CD4-positive, alpha-beta T cell (primary cell): ENCODE data around the gene CWC27. TPM values are rescaled to one million over a fixed set of nuclear protein-coding genes. Genes with fewer than 3 reads are reported as not detected.

Experiments
- ATAC-seq: fragments of 200-7000 bp; cut with Tn5 transposase; one replicate; pipeline ENCODE4 v1.10.0; 2022; ENCODE audit warnings: mild to moderate bottlenecking; ENCODE audit not compliant: poor library complexity
- CTCF ChIA-PET: fragments of 350-600 bp; sonication (Branson Sonifier 250); formaldehyde crosslinking; loops from one replicate; lab custom pipeline; 2021; ENCODE audit warnings: antibody characterized with exemption, inconsistent platforms; lab: Charles Lee
- POLR2A ChIA-PET: fragments of 350-600 bp; sonication (Branson Sonifier 250); formaldehyde crosslinking; loops from one replicate; lab custom pipeline; 2021; ENCODE audit warnings: antibody characterized with exemption, inconsistent platforms; lab: Charles Lee
- DNase-seq, 14 experiments: peaks; one replicate each; pipeline ENCODE4 v3.0.0-alpha.2; 2013 to 2020; ENCODE audit warnings: mixed read lengths in 2 of 14
- H3K27ac ChIP-seq, 2 donors: one replicate each; pipeline versions ENCODE4 v1.5.1 to v1.7.0; 2013; ENCODE audit warnings: low read length in 2 of 2, low read depth in 1 of 2, mild to moderate bottlenecking in 1 of 2
- H3K27me3 ChIP-seq, 2 experiments: 1 replicate in 1 of 2; 2 replicates in 1 of 2; pipeline versions ENCODE4 v1.6.1 to v1.7.0; 2013; ENCODE audit warnings: low read length in 2 of 2, control low read depth in 1 of 2, mild to moderate bottlenecking in 1 of 2, moderate library complexity in 1 of 2; ENCODE audit not compliant: insufficient read depth in 2 of 2, control insufficient read depth in 1 of 2
- H3K36me3 ChIP-seq: one replicate; pipeline ENCODE4 v1.6.1; 2013; ENCODE audit warnings: low read length, control low read depth; ENCODE audit not compliant: insufficient read depth
- H3K4me1 ChIP-seq: one replicate; pipeline ENCODE4 v1.6.1; 2013; ENCODE audit warnings: low read length, control low read depth; ENCODE audit not compliant: insufficient read depth
- H3K4me3 ChIP-seq: one replicate; pipeline ENCODE4 v1.5.1; 2013; ENCODE audit warnings: mild to moderate bottlenecking, low read length, moderate library complexity
- H3K9me3 ChIP-seq, 2 experiments: 1 replicate in 1 of 2; 2 replicates in 1 of 2; pipeline versions ENCODE4 v1.6.1 to v1.7.0; 2013; ENCODE audit warnings: low read length in 2 of 2, mild to moderate bottlenecking in 2 of 2, control low read depth in 1 of 2, moderate library complexity in 1 of 2; ENCODE audit not compliant: control insufficient read depth in 1 of 2, insufficient read depth in 1 of 2
- H3K27ac Mint-ChIP-seq: one replicate; pipeline ENCODE4 v1.8.0; 2020; ENCODE audit warnings: mixed read lengths
- H3K27me3 Mint-ChIP-seq: one replicate; pipeline ENCODE4 v1.8.0; 2021; ENCODE audit warnings: mixed read lengths
- H3K36me3 Mint-ChIP-seq: one replicate; pipeline ENCODE4 v1.8.0; 2021; ENCODE audit warnings: low read depth, mixed read lengths
- H3K4me1 Mint-ChIP-seq: one replicate; pipeline ENCODE4 v1.8.0; 2021; ENCODE audit warnings: low read depth, mixed read lengths
- H3K4me3 Mint-ChIP-seq: one replicate; pipeline ENCODE4 v1.8.0; 2020; ENCODE audit warnings: mild to moderate bottlenecking, mixed read lengths
- H3K9me3 Mint-ChIP-seq: one replicate; pipeline ENCODE4 v1.8.0; 2020; ENCODE audit warnings: mixed read lengths
- intact Hi-C, 2 experiments: fragments of 100-400 bp; cut with DNase I in 1 of 2; cut with micrococcal nuclease in 1 of 2; formaldehyde crosslinking; loops; one replicate each; pipeline versions ENCODE4 v1.15.1 to v1.9.0; 2023 to 2025; cut with DNase I, micrococcal nuclease
- total RNA-seq, 174 experiments: library from RNA in 2 of 174; stranded (reverse) in 2 of 174; gene quantifications; one replicate each; pipeline ENCODE4 v1.2.3 and lab custom pipeline; 2021 to 2026
- TF ChIP-seq, protein P1 (sequence below): fragments of 200-600 bp; IDR thresholded peaks from one replicate; pipeline ENCODE4 v1.8.0; 2022; ENCODE audit warnings: antibody characterized with exemption, mild to moderate bottlenecking

Gene CWC27
- total RNA-seq, 2 experiments from 2014 or later, result 14.2 to 14.5 TPM

DNA sequence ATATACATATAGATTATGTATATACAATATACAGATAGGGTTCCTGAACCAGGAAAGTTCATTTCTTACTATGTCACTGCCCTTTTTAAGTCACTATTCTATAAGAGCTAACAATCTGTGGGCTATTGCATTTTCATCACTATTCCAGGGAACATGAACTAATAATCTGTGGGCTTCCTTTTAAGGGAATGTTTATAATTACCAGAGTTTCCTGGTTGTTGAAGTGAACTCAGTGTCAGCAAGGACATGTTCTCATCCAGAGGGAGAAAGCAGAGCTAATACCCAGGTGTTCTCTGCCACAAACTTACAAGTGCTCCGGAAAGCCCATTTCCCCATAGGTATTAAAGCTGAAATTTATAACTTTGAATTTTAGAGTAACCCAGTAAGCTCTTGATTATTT, 69.6 kb downstream of the CWC27 start:
- no peaks in the 10 kb centered on the region for H3K4me1 ChIP-seq
- no peak overlapping the region for H3K4me3 Mint-ChIP-seq
- no peak overlapping the region for H3K27ac Mint-ChIP-seq
- H3K9me3 Mint-ChIP-seq, result peaks cover 5% of the 10 kb centered on the region
- H3K4me1 Mint-ChIP-seq, result no peaks in the 10 kb centered on the region
- peaks cover 71% of the 10 kb centered on the region for H3K36me3 Mint-ChIP-seq
- H3K27me3 Mint-ChIP-seq, result no peaks in the 10 kb centered on the region
- ATAC-seq (no peak), DNase-seq (no peak)
- H3K27me3 ChIP-seq, result no peaks in the 10 kb centered on the region
- H3K27ac ChIP-seq, result no peak overlapping the region
- no peak overlapping the region for H3K4me3 ChIP-seq
- TF ChIP-seq, protein P1, sequence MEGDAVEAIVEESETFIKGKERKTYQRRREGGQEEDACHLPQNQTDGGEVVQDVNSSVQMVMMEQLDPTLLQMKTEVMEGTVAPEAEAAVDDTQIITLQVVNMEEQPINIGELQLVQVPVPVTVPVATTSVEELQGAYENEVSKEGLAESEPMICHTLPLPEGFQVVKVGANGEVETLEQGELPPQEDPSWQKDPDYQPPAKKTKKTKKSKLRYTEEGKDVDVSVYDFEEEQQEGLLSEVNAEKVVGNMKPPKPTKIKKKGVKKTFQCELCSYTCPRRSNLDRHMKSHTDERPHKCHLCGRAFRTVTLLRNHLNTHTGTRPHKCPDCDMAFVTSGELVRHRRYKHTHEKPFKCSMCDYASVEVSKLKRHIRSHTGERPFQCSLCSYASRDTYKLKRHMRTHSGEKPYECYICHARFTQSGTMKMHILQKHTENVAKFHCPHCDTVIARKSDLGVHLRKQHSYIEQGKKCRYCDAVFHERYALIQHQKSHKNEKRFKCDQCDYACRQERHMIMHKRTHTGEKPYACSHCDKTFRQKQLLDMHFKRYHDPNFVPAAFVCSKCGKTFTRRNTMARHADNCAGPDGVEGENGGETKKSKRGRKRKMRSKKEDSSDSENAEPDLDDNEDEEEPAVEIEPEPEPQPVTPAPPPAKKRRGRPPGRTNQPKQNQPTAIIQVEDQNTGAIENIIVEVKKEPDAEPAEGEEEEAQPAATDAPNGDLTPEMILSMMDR, result no peak
- no peaks in the 10 kb centered on the region for H3K9me3 ChIP-seq
- intact Hi-C loops, result no loop called here
- H3K36me3 ChIP-seq, result peaks cover 2% of the 10 kb centered on the region
- POLR2A ChIA-PET, result no interaction called here
- CTCF ChIA-PET, result interaction anchor here (1.2 kb wide), 1 partner anchor 30 kb away, joined by 3 read pairs; no protein-coding TSS in a partner anchor

DNA sequence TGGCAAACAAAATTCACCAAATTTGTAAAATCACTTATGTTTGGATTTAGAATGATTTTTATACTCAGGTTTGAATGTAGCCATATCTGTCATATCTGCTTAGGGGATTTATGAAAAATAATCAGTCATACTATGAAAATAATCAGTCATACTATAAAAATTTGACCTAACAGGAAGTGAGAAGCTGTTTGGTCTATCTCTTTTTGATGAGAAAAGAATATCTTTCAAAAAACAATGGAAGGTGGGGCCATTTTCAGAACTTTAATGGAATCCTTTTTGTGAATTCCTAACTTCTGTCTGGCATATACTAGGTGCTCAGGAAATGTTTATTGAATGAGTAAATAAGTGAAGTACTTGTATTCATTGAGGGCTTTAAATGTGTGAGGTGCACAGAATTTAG, 70.1 kb downstream of the CWC27 start:
- H3K4me3 ChIP-seq, result no peak overlapping the region
- no peak overlapping the region for H3K4me3 Mint-ChIP-seq
- no peak overlapping the region for H3K27ac ChIP-seq
- peaks cover 2% of the 10 kb centered on the region for H3K36me3 ChIP-seq
- CTCF ChIA-PET, result interaction anchor here (1.2 kb wide), 1 partner anchor 30 kb away, joined by 3 read pairs; no protein-coding TSS in a partner anchor
- ATAC-seq (no peak), DNase-seq (no peak)
- H3K4me1 ChIP-seq, result no peaks in the 10 kb centered on the region
- intact Hi-C loops, result no loop called here
- H3K27me3 ChIP-seq, result no peaks in the 10 kb centered on the region
- peaks cover 76% of the 10 kb centered on the region for H3K36me3 Mint-ChIP-seq
- TF ChIP-seq, protein P1, result no peak
- H3K4me1 Mint-ChIP-seq, result no peaks in the 10 kb centered on the region
- H3K9me3 ChIP-seq, result peaks cover 0 to 3% of the 10 kb centered on the region in 2 experiments
- no peaks in the 10 kb centered on the region for H3K27me3 Mint-ChIP-seq
- H3K9me3 Mint-ChIP-seq, result peaks cover 5% of the 10 kb centered on the region
- POLR2A ChIA-PET, result no interaction called here
- no peak overlapping the region for H3K27ac Mint-ChIP-seq

- no peaks in the 10 kb centered on the region for H3K27me3 Mint-ChIP-seq
- peaks cover 4 to 8% of the 10 kb centered on the region in 2 experiments for H3K9me3 ChIP-seq
- H3K36me3 Mint-ChIP-seq, result peaks cover 79% of the 10 kb centered on the region
- TF ChIP-seq, protein P1, result no peak
- H3K4me1 ChIP-seq, result no peaks in the 10 kb centered on the region
- ChIA-PET CTCF (no interaction called here), POLR2A (no interaction called here)
- H3K4me3 ChIP-seq, result no peak overlapping the region
- no peak overlapping the region for H3K27ac Mint-ChIP-seq
- ATAC-seq, result no peak
- H3K27me3 ChIP-seq, result no peaks in the 10 kb centered on the region
- H3K9me3 Mint-ChIP-seq, result peaks cover 5% of the 10 kb centered on the region
- no peak overlapping the region for H3K4me3 Mint-ChIP-seq
- no peak overlapping the region for H3K27ac ChIP-seq
- H3K4me1 Mint-ChIP-seq, result no peaks in the 10 kb centered on the region
- no peak for DNase-seq
- H3K36me3 ChIP-seq, result peaks cover 4% of the 10 kb centered on the region
- intact Hi-C loops, result no loop called here
These were observed 71.2 kb downstream of the CWC27 start for GRCh38 chr5:64839936-64840335.
